Mammary epithelial cell (primary cell): ENCODE data around the gene TEAD1.

ENCODE experiments used
- CTCF ChIP-seq, 2 donors: IDR thresholded peaks in 1 of 2; conservative IDR thresholded peaks in 1 of 2; 2 replicates each; pipeline ENCODE4 v1.5.1; 2011 to 2012; ENCODE audit warnings: inconsistent platforms in 2 of 2, low read length in 2 of 2, mild to moderate bottlenecking in 2 of 2, control low read depth in 1 of 2, low read depth in 1 of 2; ENCODE audit not compliant: insufficient read depth in 1 of 2; ENCODE audit errors: extremely low read depth in 1 of 2
- EZH2 ChIP-seq: IDR thresholded peaks from 2 replicates; pipeline ENCODE4 v1.6.1; 2012; ENCODE audit warnings: low read length, inconsistent platforms, borderline replicate concordance

GRCh38 chr11:12646478-12646877, 27.7 kb upstream of the TEAD1 start:
- TF ChIP-seq CTCF (conservative IDR thresholded peaks at IDR 0.05 in 1 of 2, IDR thresholded peaks at IDR 0.05 in 1 of 2; ENCODE audit: extremely low read depth in 1 of 2, insufficient read depth in 1 of 2, low read depth in 1 of 2, low read length in 2 of 2) (no peak), EZH2 (no peak)
